NB4 (cell line): ENCODE results near the gene PSMD7.

ENCODE experiments used
- MYC ChIP-seq: IDR thresholded peaks from 2 replicates; pipeline ENCODE4 v1.6.1; 2011; ENCODE audit warnings: low read depth, low read length
- POLR2A ChIP-seq: IDR thresholded peaks from 2 replicates; pipeline ENCODE4 v1.6.1; 2011; ENCODE audit warnings: mild to moderate bottlenecking; ENCODE audit not compliant: insufficient read length; ENCODE audit errors: extremely low read depth
- TF ChIP-seq, protein P1 (sequence below): IDR thresholded peaks from one replicate; pipeline ENCODE4 v1.5.1; 2012; ENCODE audit warnings: low read depth, low read length
- TF ChIP-seq, protein P2 (sequence below): IDR thresholded peaks from 2 replicates; pipeline ENCODE4 v1.6.1; 2011; ENCODE audit warnings: low read depth, low read length

DNA sequence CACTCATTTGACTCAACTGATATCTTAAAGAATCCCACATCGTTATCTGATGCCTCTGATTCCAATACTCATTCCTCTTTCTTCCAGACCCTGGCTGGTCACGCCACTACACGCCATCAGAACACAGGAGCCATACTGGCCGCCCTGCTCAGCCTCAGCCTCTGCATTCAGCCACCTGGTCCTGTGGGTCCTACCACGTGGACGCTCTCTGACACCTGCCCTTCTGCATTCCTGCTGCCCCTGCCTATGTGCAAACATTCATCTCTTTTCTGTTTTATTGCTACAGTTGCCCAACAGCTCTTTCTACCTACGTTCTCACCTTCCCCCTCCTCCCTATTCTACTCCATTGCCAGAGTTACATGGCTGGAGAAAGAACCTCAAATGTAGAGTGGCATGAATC is 18.4 kb downstream of the PSMD7 start:
- TF ChIP-seq POLR2A (no peak), MYC (no peak)
- TF ChIP-seq, protein P1, sequence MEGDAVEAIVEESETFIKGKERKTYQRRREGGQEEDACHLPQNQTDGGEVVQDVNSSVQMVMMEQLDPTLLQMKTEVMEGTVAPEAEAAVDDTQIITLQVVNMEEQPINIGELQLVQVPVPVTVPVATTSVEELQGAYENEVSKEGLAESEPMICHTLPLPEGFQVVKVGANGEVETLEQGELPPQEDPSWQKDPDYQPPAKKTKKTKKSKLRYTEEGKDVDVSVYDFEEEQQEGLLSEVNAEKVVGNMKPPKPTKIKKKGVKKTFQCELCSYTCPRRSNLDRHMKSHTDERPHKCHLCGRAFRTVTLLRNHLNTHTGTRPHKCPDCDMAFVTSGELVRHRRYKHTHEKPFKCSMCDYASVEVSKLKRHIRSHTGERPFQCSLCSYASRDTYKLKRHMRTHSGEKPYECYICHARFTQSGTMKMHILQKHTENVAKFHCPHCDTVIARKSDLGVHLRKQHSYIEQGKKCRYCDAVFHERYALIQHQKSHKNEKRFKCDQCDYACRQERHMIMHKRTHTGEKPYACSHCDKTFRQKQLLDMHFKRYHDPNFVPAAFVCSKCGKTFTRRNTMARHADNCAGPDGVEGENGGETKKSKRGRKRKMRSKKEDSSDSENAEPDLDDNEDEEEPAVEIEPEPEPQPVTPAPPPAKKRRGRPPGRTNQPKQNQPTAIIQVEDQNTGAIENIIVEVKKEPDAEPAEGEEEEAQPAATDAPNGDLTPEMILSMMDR: no peak
- TF ChIP-seq, protein P2, sequence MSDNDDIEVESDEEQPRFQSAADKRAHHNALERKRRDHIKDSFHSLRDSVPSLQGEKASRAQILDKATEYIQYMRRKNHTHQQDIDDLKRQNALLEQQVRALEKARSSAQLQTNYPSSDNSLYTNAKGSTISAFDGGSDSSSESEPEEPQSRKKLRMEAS: no peak
